Aorta (tissue), 5 donors: Measurements from ENCODE around the gene KIF5B. TPM values are rescaled to one million over a fixed set of nuclear protein-coding genes. Genes with fewer than 3 reads are reported as not detected.
"Not testable (repeated sequence)": the region's sequence is repeated elsewhere in the genome, so short reads cannot be mapped to it uniquely, and the experiment has no call there.

Source experiments
- ATAC-seq: fragments of 200-7000 bp; cut with Tn5 transposase; one replicate; pipeline ENCODE4 v1.9.1; 2022; ENCODE audit warnings: moderate library complexity; ENCODE audit not compliant: low FRiP score
- DNase-seq, 2 donors: peaks; one replicate each; pipeline ENCODE4 v3.0.0-alpha.2; 2020
- H3K27ac ChIP-seq, 2 donors: one replicate each; pipeline ENCODE4 v1.5.1; 2013; ENCODE audit warnings: low read length in 2 of 2, mild to moderate bottlenecking in 2 of 2, moderate library complexity in 2 of 2, control low read depth in 1 of 2, inconsistent platforms in 1 of 2, low read depth in 1 of 2
- H3K27me3 ChIP-seq, 2 donors: one replicate each; pipeline ENCODE4 v1.6.1; 2013; ENCODE audit warnings: control low read depth in 1 of 2, low read length in 1 of 2, mild to moderate bottlenecking in 1 of 2, moderate library complexity in 1 of 2; ENCODE audit not compliant: insufficient read depth in 2 of 2, control insufficient read depth in 1 of 2
- H3K36me3 ChIP-seq, 2 donors: one replicate each; pipeline ENCODE4 v1.6.1; 2013; ENCODE audit warnings: control low read depth in 1 of 2, low read length in 1 of 2, mild to moderate bottlenecking in 1 of 2; ENCODE audit not compliant: insufficient read depth in 2 of 2, control insufficient read depth in 1 of 2
- H3K4me1 ChIP-seq, 2 donors: one replicate each; pipeline ENCODE4 v1.6.1; 2013; ENCODE audit warnings: low read length in 2 of 2, control low read depth in 1 of 2, mild to moderate bottlenecking in 1 of 2, moderate library complexity in 1 of 2; ENCODE audit not compliant: insufficient read depth in 2 of 2, control insufficient read depth in 1 of 2
- H3K4me3 ChIP-seq, 2 donors: one replicate each; pipeline ENCODE4 v1.5.1; 2013; ENCODE audit warnings: low read length in 2 of 2, control low read depth in 1 of 2, mild to moderate bottlenecking in 1 of 2
- H3K9me3 ChIP-seq: one replicate; pipeline ENCODE4 v1.6.1; 2013; ENCODE audit warnings: mild to moderate bottlenecking, low read length; ENCODE audit not compliant: control insufficient read depth
- WGBS, 2 donors: extraction: QIAGEN DNeasy Blood & Tissue Kit; methylation state at CpG; one replicate each; pipeline ENCODE4 v1.1.7; 2013; 5-methylcytosine and 5-hydroxymethylcytosine counted together
- intact Hi-C, 2 donors: fragments of 100-400 bp; cut with DNase I; formaldehyde crosslinking; loops; one replicate each; pipeline versions ENCODE4 v1.14.2 to v1.15.0; 2022
- polyA plus RNA-seq, 2 donors: library from polyadenylated mRNA; stranded (reverse); fragments of 200-250 nt; gene quantifications; one replicate each; pipeline ENCODE4 v1.2.3, GENCODE V29; 2013
- total RNA-seq, 2 donors: library from RNA; stranded (reverse); fragmentation: NEBNext Ultra II Directional; extraction: Animal tissue kit (Norgen Biotek cat#: 25700); gene quantifications; one replicate each; pipeline ENCODE4 v1.2.1, GENCODE V29; 2021
- donor health status: healthy with polysubstance abuse.
- donor health status: Bipolar disorder and iron deficiency.
- donor health status: DM: no; HTN: no; CAD: no.
- donor health status: DM: no; HTN: no; CAD: no.
- donor health status: DM: yes; HTN: yes; CAD: no.

KIF5B gene
- total and polyA plus RNA-seq, 4 donors: 48.4 to 191 (median 101) TPM

DNA sequence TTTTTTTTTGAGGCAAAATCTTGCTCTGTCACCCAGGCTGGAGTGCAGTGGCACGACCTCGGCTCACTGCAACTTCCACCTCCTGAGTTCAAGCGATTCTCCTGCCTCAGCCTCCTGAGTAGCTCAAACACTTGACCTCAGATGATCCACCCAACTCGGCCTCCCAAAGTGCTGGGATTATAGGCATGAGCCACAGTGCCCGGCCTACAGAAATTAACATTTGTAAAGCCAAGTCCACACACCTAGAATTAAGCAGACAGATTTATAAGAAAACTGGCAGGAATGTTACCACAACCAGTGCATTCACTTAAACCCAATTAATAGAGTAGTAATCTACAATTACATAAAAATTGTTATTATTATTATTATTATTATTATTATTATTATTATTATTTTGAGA, 11.7 kb upstream of the KIF5B start:
- H3K4me1 ChIP-seq, H3K9me3 ChIP-seq, H3K36me3 ChIP-seq, intact Hi-C loops, ATAC-seq, H3K27ac ChIP-seq, H3K4me3 ChIP-seq, H3K27me3 ChIP-seq, DNase-seq: not testable (repeated sequence)
- 90 to 93% methylated on average over 5 of the region's 5 CpGs for WGBS, 2 donors

DNA sequence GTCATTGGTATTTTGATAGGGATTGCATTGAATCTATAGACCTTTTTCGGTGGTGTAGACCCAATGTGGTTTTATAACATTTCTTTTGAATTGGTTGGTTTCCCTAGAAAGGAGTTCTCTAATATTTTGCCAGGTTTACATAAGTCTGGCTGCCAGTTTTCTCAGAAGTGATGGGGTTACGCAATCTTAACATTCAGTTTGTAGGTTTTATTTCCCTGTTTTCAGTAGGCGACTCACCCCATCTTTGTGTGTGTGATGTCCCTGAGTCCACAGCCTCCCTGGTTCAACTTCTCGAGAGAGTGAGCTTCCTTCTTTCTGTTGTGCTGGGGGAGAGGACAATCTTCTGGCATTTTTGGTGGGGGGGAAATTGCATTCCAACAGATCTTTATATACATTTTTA, 9.6 kb upstream of the KIF5B start:
- Histone ChIP-seq H3K9me3 (no peaks in the 10 kb centered on the region), H3K27me3 (no peaks in the 10 kb centered on the region), H3K4me1 (no peaks in the 10 kb centered on the region), H3K27ac (no peak overlapping the region), H3K4me3 (no peak overlapping the region), H3K36me3 (no peaks in the 10 kb centered on the region)
- intact Hi-C loops: no loop called here
- 87 to 89% methylated on average over 4 of the region's 4 CpGs for WGBS, 2 donors
- DNase-seq (no peak), ATAC-seq (no peak)

- Histone ChIP-seq H3K4me3 (no peak overlapping the region), H3K27ac (no peak overlapping the region), H3K9me3 (no peaks in the 10 kb centered on the region), H3K36me3 (no peaks in the 10 kb centered on the region), H3K4me1 (no peaks in the 10 kb centered on the region), H3K27me3 (no peaks in the 10 kb centered on the region)
- intact Hi-C loops: no loop called here
- ATAC-seq: no peak
- 92 to 95% methylated on average over 2 of the region's 2 CpGs for WGBS, 2 donors
- DNase-seq: no peak
Observed at GRCh38 chr10:32061440-32061839, 5.2 kb upstream of the KIF5B start.

- intact Hi-C loops: no loop called here
- no peak overlapping the region for H3K4me3 ChIP-seq
- ATAC-seq: no peak
Observed at GRCh38 chr10:32060347-32060746, 4.1 kb upstream of the KIF5B start.

GRCh38 chr10:32059472-32059871, 3.2 kb upstream of the KIF5B start:
- no peak for ATAC-seq
- 63 to 68% methylated on average over 3 of the region's 3 CpGs for WGBS, 2 donors
- H3K27me3 ChIP-seq: no peaks in the 10 kb centered on the region
- H3K4me1 ChIP-seq: no peaks in the 10 kb centered on the region
- H3K36me3 ChIP-seq: no peaks in the 10 kb centered on the region
- H3K27ac ChIP-seq: no peak overlapping the region
- no peaks in the 10 kb centered on the region for H3K9me3 ChIP-seq
- no peak overlapping the region for H3K4me3 ChIP-seq
- no peak for DNase-seq
- intact Hi-C loops: loop anchor here (5.0 to 10.0 kb wide), 5 partner anchors 45 to 288 kb away; partner anchors contain the start of gene EPC1 (in 1 of the 2)

More at GRCh38 chr10:32060347-32060746, 4.1 kb upstream of the KIF5B start:
- Histone ChIP-seq H3K4me1 (no peaks in the 10 kb centered on the region), H3K27ac (no peak overlapping the region), H3K9me3 (no peaks in the 10 kb centered on the region), H3K27me3 (no peaks in the 10 kb centered on the region), H3K36me3 (no peaks in the 10 kb centered on the region)
- WGBS, 2 donors: 82 to 83% methylated on average over 4 of the region's 4 CpGs
- DNase-seq: no peak

DNA sequence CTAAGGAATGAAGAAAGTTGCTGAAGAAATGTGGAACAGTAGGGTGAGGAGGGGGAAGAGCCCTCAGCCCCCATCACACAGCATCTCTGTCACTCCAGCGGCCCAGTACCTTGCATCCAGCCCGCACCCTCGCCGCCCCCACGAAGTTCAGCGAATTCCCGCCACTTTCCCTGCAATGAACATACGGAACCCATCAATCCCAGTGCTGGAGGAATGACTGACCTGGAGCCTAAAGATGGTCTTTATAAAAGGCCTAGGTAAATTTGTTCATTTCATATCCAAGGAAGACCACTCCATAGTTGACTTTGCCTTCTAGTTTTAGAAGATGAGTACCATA, 779 bp upstream of the KIF5B start:
- H3K27ac ChIP-seq: peak overlapping the region; percentile 9 to 64
- intact Hi-C loops: loop anchor here (5.0 to 10.0 kb wide), 5 partner anchors 48 to 290 kb away; partner anchors contain the start of gene EPC1 (in 1 of the 2)
- 50 to 63% methylated on average over 8 of the region's 8 CpGs for WGBS, 2 donors
- no peaks in the 10 kb centered on the region for H3K4me1 ChIP-seq
- H3K4me3 ChIP-seq: peak overlapping the region in 1 of 2 donors; percentile 73
- no peaks in the 10 kb centered on the region for H3K9me3 ChIP-seq
- DNase-seq (no peak), ATAC-seq (no peak)
- no peaks in the 10 kb centered on the region for H3K27me3 ChIP-seq
- H3K36me3 ChIP-seq: no peaks in the 10 kb centered on the region

DNA sequence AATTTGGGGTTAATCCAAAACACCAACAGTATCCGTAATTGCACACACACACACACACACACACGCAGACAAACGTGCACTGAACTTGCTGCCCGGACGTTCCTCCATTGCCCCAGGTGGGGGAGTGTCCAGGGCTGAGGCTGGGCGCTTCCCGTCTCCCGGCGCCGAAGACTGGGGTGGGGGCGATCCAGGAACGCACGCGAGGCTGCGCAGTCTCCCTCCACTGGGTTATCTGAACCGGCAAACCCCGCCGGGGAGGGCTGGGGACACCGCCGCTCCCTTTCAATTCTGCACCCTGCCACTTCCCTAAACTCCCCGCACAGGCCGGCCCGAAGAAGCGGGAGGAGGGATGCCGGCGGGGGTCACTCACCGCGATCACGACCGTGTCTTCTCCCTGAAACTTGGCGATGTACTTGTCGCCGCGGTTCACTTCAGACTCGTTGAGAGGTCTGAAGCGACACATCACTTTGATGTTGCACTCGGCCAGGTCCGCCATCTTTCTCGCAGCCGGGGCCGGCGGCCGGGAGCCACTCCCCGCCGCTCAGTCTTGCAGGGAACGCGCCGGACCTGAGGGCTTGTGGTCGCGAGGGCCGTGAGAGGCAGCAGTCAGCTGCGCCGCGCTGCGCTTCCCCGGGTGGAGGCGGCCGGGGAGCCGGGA, 618 bp downstream of the KIF5B start:
- H3K9me3 ChIP-seq: no peaks in the 10 kb centered on the region
- H3K4me3 ChIP-seq: peak overlapping the region; percentile 54 to 73
- no peaks in the 10 kb centered on the region for H3K36me3 ChIP-seq
- ATAC-seq: peak; percentile 81
- H3K27ac ChIP-seq: peak overlapping the region; percentile 83 to 88
- H3K27me3 ChIP-seq: no peaks in the 10 kb centered on the region
- DNase-seq: peak; percentile 80 to 89
- WGBS, 2 donors: 0% methylated on average over 59 of the region's 59 CpGs
- H3K4me1 ChIP-seq: no peaks in the 10 kb centered on the region
- intact Hi-C loops: loop anchor here (5.0 to 10.0 kb wide), 5 partner anchors 49 to 292 kb away; partner anchors contain the start of gene EPC1 (in 1 of the 2)

- H3K4me3 ChIP-seq: peak overlapping the region; percentile 54 to 73
- DNase-seq (no peak), ATAC-seq (no peak)
- 0 to 1% methylated on average over 5 of the region's 5 CpGs for WGBS, 2 donors
- peaks cover 5 to 8% of the 10 kb centered on the region in 2 donors for H3K4me1 ChIP-seq
- H3K36me3 ChIP-seq: no peaks in the 10 kb centered on the region
- H3K27ac ChIP-seq: no peak overlapping the region
- intact Hi-C loops: loop anchor here (5.0 to 10.0 kb wide), 2 partner anchors 51 to 93 kb away; no protein-coding TSS in a partner anchor
- H3K27me3 ChIP-seq: no peaks in the 10 kb centered on the region
- no peaks in the 10 kb centered on the region for H3K9me3 ChIP-seq
Observed at GRCh38 chr10:32054094-32054493, 2.1 kb downstream of the KIF5B start.

- H3K4me1 ChIP-seq, H3K36me3 ChIP-seq, H3K27me3 ChIP-seq, H3K9me3 ChIP-seq, ATAC-seq, DNase-seq: not testable (repeated sequence)
- peak overlapping the region; percentile 42 to 50 for H3K4me3 ChIP-seq
- intact Hi-C loops: loop anchor here (5.0 to 10.0 kb wide), 2 partner anchors 51 to 94 kb away; no protein-coding TSS in a partner anchor
- H3K27ac ChIP-seq: peak overlapping the region in 1 of 2 donors; percentile 20
- 49 to 61% methylated on average over 11 of the region's 11 CpGs for WGBS, 2 donors
Observed at GRCh38 chr10:32053392-32053791, 2.8 kb downstream of the KIF5B start.
